HCT116 (cell line): ENCODE results near the gene RAI14. TPM values are rescaled to one million over a fixed set of nuclear protein-coding genes. Genes with fewer than 3 reads are reported as not detected.

Experiments
- ATAC-seq: fragments of 200-7000 bp; cut with Tn5 transposase; 2 replicates; pipeline ENCODE4 v1.9.1; 2020; ENCODE audit warnings: mild to moderate bottlenecking, moderate library complexity
- BruUV-seq: library from RNA; stranded (reverse); fragments of 400-500 nt; replicated peaks from 2 replicates; lab custom pipeline; 2021; lab: Mats Ljungman, UMichigan
- CTCF ChIA-PET: fragments of 300-600 bp; sonication (Branson Sonifier 250); formaldehyde crosslinking; loops from one replicate; lab custom pipeline; 2021; ENCODE audit warnings: antibody characterized with exemption; lab: Charles Lee
- POLR2A ChIA-PET: fragments of 300-600, 350-600 bp; sonication (Branson Sonifier 250); formaldehyde crosslinking; loops from one replicate; lab custom pipeline; 2021; ENCODE audit warnings: antibody characterized with exemption; lab: Charles Lee
- RAD21 ChIA-PET, 2 experiments: fragments of 300-600 bp; sonication (Branson Sonifier 250); formaldehyde crosslinking; loops; one replicate each; lab custom pipeline; 2023; ENCODE audit warnings: low total read pairs in 2 of 2; ENCODE audit not compliant: uncharacterized antibody in 2 of 2, unreplicated experiment in 2 of 2, low non-redundant PET in 1 of 2; lab: Charles Lee
- DNase-seq: peaks from one replicate; pipeline ENCODE4 v3.0.0-alpha.2; 2010; ENCODE audit warnings: low read depth, low spot score
- H2AFZ ChIP-seq: fragments of 200-600 bp; shearing (Covaris generic), sonication (generic); 2 replicates; pipeline ENCODE4 v1.6.1; 2017; ENCODE audit warnings: low read depth, mixed run types, mixed read lengths, antibody characterized with exemption, low read length; ENCODE audit not compliant: poor library complexity, severe bottlenecking
- H3K27ac ChIP-seq: 2 replicates; pipeline ENCODE4 v1.5.1; 2012; ENCODE audit warnings: low read depth, low read length
- H3K27me3 ChIP-seq: fragments of 200-600 bp; sonication (generic); 2 replicates; pipeline ENCODE4 v1.6.1; 2016; ENCODE audit warnings: mixed run types, low read length, mixed read lengths; ENCODE audit not compliant: insufficient read depth
- H3K36me3 ChIP-seq, 2 experiments: fragments of 200-500 bp in 1 of 2; fragments of 200-600 bp in 1 of 2; sonication (Bioruptor generic) in 1 of 2; sonication (generic) in 1 of 2; 2 replicates each; pipeline versions ENCODE4 v1.5.1 to v1.6.1; 2014 to 2016; ENCODE audit warnings: low read length in 2 of 2, inconsistent platforms in 1 of 2, mixed read lengths in 1 of 2, mixed run types in 1 of 2; ENCODE audit not compliant: insufficient read depth in 2 of 2, control insufficient read depth in 1 of 2
- H3K4me1 ChIP-seq, 2 experiments: fragments of 200-600 bp in 1 of 2; sonication (generic) in 1 of 2; 2 replicates each; pipeline versions ENCODE4 v1.5.1 to v1.6.1; 2012 to 2017; ENCODE audit warnings: low read length in 2 of 2, inconsistent platforms in 1 of 2, mild to moderate bottlenecking in 1 of 2, mixed read lengths in 1 of 2, mixed run types in 1 of 2, moderate library complexity in 1 of 2; ENCODE audit not compliant: insufficient read depth in 2 of 2, control insufficient read depth in 1 of 2
- H3K4me2 ChIP-seq: fragments of 200-600 bp; sonication (generic); 2 replicates; pipeline ENCODE4 v1.6.1; 2017; ENCODE audit warnings: mixed run types, low read length, mixed read lengths
- H3K4me3 ChIP-seq, 2 experiments: fragments of 200-600 bp in 1 of 2; sonication (generic) in 1 of 2; replicated peaks in 1 of 2; 2 replicates each; pipeline ENCODE4 v1.5.1; 2011 to 2016; ENCODE audit warnings: low read length in 2 of 2, control low read depth in 1 of 2, low read depth in 1 of 2, mild to moderate bottlenecking in 1 of 2, mixed read lengths in 1 of 2, mixed run types in 1 of 2
- H3K79me2 ChIP-seq: fragments of 200-600 bp; sonication (generic); 2 replicates; pipeline ENCODE4 v1.6.1; 2017; ENCODE audit warnings: mild to moderate bottlenecking, mixed run types, low read length, moderate library complexity, mixed read lengths; ENCODE audit not compliant: insufficient read depth
- H3K9ac ChIP-seq: fragments of 200-600 bp; sonication (generic); 2 replicates; pipeline ENCODE4 v1.6.1; 2016; ENCODE audit warnings: low read length, mixed read lengths
- H3K9me2 ChIP-seq: fragments of 200-600 bp; sonication (generic), shearing (Covaris generic); 2 replicates; pipeline ENCODE4 v1.6.1; 2017; ENCODE audit warnings: mixed run types, mild to moderate bottlenecking, moderate library complexity; ENCODE audit not compliant: insufficient read depth
- H3K9me3 ChIP-seq, 2 experiments: fragments of 200-500 bp in 1 of 2; fragments of 200-600 bp in 1 of 2; sonication (Bioruptor generic) in 1 of 2; sonication (generic) in 1 of 2; 2 replicates each; pipeline ENCODE4 v1.6.1; 2014 to 2017; ENCODE audit warnings: low read length in 2 of 2, mixed read lengths in 2 of 2, inconsistent platforms in 1 of 2, low read depth in 1 of 2, mild to moderate bottlenecking in 1 of 2, mixed run types in 1 of 2, moderate library complexity in 1 of 2; ENCODE audit not compliant: control insufficient read depth in 1 of 2, insufficient read depth in 1 of 2
- H4K20me1 ChIP-seq: fragments of 200-600 bp; sonication (generic), shearing (Covaris generic); 2 replicates; pipeline ENCODE4 v1.6.1; 2017; ENCODE audit warnings: mixed run types, mild to moderate bottlenecking, moderate library complexity; ENCODE audit not compliant: insufficient read depth
- CBX3 ChIP-seq: IDR thresholded peaks from 2 replicates; pipeline ENCODE4 v1.6.1; 2012; ENCODE audit warnings: low read depth
- CEBPB ChIP-seq: IDR thresholded peaks from 2 replicates; pipeline ENCODE4 v1.6.1; 2012; ENCODE audit warnings: low read depth
- EGR1 ChIP-seq: IDR thresholded peaks from 2 replicates; pipeline ENCODE4 v1.6.1; 2012; ENCODE audit warnings: low read depth
- ELF1 ChIP-seq: IDR thresholded peaks from 2 replicates; pipeline ENCODE4 v1.6.1; 2012; ENCODE audit warnings: low read depth, borderline replicate concordance
- JUND ChIP-seq: IDR thresholded peaks from 2 replicates; pipeline ENCODE4 v1.6.1; 2012
- POLR2AphosphoS5 ChIP-seq: IDR thresholded peaks from 2 replicates; pipeline ENCODE4 v1.6.1; 2011; ENCODE audit warnings: mild to moderate bottlenecking, low read depth, low read length, moderate library complexity
- SIN3A ChIP-seq: IDR thresholded peaks from 2 replicates; pipeline ENCODE4 v1.6.1; 2012; ENCODE audit warnings: low read depth
- SP1 ChIP-seq: IDR thresholded peaks from 2 replicates; pipeline ENCODE4 v1.6.1; 2012; ENCODE audit warnings: low read depth
- SRF ChIP-seq: IDR thresholded peaks from 2 replicates; pipeline ENCODE4 v1.6.1; 2012; ENCODE audit warnings: low read depth
- TCF7L2 ChIP-seq: IDR thresholded peaks from 2 replicates; pipeline ENCODE4 v1.7.0; 2011; ENCODE audit warnings: borderline replicate concordance, inconsistent platforms; ENCODE audit not compliant: insufficient read depth, insufficient read length; ENCODE audit errors: extremely low read depth
- YY1 ChIP-seq: IDR thresholded peaks from 2 replicates; pipeline ENCODE4 v1.6.1; 2011; ENCODE audit warnings: low read length, low read depth, moderate library complexity, mild to moderate bottlenecking; ENCODE audit not compliant: insufficient replicate concordance; ENCODE audit errors: extremely low read depth
- ZFX ChIP-seq: fragments of 450-650 bp; IDR thresholded peaks from 2 replicates; pipeline ENCODE4 v1.6.1; 2017
- intact Hi-C: fragments of 100-400 bp; cut with micrococcal nuclease; formaldehyde crosslinking; loops from 2 replicates; pipeline ENCODE4 v1.10.0; 2022
- total RNA-seq: library from RNA; stranded (reverse); gene quantifications from one replicate; pipeline ENCODE4 v1.2.1, GENCODE V29; 2021; ENCODE audit not compliant: unreplicated experiment
- TF ChIP-seq, protein P1 (sequence below): IDR thresholded peaks from 2 replicates; pipeline ENCODE4 v1.6.1; 2012
- TF ChIP-seq, protein P2 (sequence below): IDR thresholded peaks from 2 replicates; pipeline ENCODE4 v1.6.1; 2012
- TF ChIP-seq, protein P3 (sequence below), 3 experiments: fragments of 200-600 bp in 1 of 3; sonication (generic) in 1 of 3; IDR thresholded peaks in 2 of 3; conservative IDR thresholded peaks in 1 of 3; 2 replicates each; pipeline ENCODE4 v1.5.1; 2012 to 2017; ENCODE audit warnings: low read depth in 2 of 3, low read length in 2 of 3, antibody characterized with exemption in 1 of 3, borderline replicate concordance in 1 of 3, control low read depth in 1 of 3, mild to moderate bottlenecking in 1 of 3, mixed read lengths in 1 of 3, mixed run types in 1 of 3, moderate library complexity in 1 of 3; ENCODE audit not compliant: insufficient read depth in 1 of 3

Gene RAI14
- total RNA-seq, 1 experiment from 2014 or later, result 47.9 TPM

DNA sequence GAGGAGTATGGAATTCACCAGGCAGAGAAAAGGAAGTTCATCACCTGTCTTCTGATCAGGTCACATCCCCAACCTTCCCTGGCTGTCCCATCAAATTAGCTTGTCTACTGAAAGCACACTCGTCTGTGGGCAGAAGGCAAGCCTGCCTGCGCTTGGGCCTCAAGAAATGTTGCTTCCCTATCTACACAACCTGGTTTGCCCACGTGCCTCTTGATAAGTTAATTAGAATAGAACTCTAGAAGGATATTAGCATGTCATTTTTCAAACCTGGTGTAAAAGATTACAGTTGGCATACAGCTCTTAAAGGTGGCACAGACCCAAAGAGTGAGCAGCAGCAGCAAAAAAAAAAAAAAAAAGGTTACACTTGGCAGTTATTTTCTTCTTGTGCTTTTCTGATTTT is 188.0 kb downstream of the RAI14 start:
- Histone ChIP-seq H3K9ac (no peak overlapping the region), H3K36me3 (no peaks in the 10 kb centered on the region), H3K4me1 (peaks cover 4 to 8% of the 10 kb centered on the region in 2 experiments; a peak in 3 of 4 replicates), H3K27me3 (no peaks in the 10 kb centered on the region), H3K79me2 (no peaks in the 10 kb centered on the region), H3K9me3 (no peaks in the 10 kb centered on the region), H2AFZ (no peak overlapping the region), H3K4me3 (no peak overlapping the region), H3K4me2 (no peak overlapping the region), H3K27ac (no peak overlapping the region), H3K9me2 (peaks cover 1% of the 10 kb centered on the region; the same call in 1 of the 2 replicates), H4K20me1 (no peaks in the 10 kb centered on the region)
- no peak for TF ChIP-seq SP1
- TF ChIP-seq ZFX, result no peak
- TF ChIP-seq YY1, result no peak
- TF ChIP-seq JUND, result no peak
- TF ChIP-seq, protein P1, sequence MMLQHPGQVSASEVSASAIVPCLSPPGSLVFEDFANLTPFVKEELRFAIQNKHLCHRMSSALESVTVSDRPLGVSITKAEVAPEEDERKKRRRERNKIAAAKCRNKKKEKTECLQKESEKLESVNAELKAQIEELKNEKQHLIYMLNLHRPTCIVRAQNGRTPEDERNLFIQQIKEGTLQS, result no peak
- no peak for TF ChIP-seq SRF
- no peak for TF ChIP-seq CEBPB
- no peak for TF ChIP-seq POLR2AphosphoS5
- TF ChIP-seq ELF1, result no peak
- no peak for TF ChIP-seq CBX3
- TF ChIP-seq, protein P2, sequence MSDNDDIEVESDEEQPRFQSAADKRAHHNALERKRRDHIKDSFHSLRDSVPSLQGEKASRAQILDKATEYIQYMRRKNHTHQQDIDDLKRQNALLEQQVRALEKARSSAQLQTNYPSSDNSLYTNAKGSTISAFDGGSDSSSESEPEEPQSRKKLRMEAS, result no peak
- no peak for TF ChIP-seq EGR1
- TF ChIP-seq, protein P3, sequence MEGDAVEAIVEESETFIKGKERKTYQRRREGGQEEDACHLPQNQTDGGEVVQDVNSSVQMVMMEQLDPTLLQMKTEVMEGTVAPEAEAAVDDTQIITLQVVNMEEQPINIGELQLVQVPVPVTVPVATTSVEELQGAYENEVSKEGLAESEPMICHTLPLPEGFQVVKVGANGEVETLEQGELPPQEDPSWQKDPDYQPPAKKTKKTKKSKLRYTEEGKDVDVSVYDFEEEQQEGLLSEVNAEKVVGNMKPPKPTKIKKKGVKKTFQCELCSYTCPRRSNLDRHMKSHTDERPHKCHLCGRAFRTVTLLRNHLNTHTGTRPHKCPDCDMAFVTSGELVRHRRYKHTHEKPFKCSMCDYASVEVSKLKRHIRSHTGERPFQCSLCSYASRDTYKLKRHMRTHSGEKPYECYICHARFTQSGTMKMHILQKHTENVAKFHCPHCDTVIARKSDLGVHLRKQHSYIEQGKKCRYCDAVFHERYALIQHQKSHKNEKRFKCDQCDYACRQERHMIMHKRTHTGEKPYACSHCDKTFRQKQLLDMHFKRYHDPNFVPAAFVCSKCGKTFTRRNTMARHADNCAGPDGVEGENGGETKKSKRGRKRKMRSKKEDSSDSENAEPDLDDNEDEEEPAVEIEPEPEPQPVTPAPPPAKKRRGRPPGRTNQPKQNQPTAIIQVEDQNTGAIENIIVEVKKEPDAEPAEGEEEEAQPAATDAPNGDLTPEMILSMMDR (IDR thresholded peaks at IDR 0.05 in 2 of 3, conservative IDR thresholded peaks at IDR 0.05 in 1 of 3; ENCODE audit: borderline replicate concordance in 1 of 3, insufficient read depth in 1 of 3, low read depth in 2 of 3, low read length in 2 of 3), result no peak
- TF ChIP-seq SIN3A, result no peak
- no peak for TF ChIP-seq TCF7L2
- ChIA-PET RAD21 (no interaction called here), CTCF (no interaction called here), POLR2A (no interaction called here)
- ATAC-seq (no peak), DNase-seq (no peak)
- intact Hi-C loops, result no loop called here
- no TSS peak for BruUV-seq
